HG03159 (cell line): Measurements from ENCODE around the gene GLB1L.

Source experiments
- ATAC-seq: cut with Tn5 transposase; IDR thresholded peaks from one replicate; pipeline ENCODE4 v1.9.1; 2021; ENCODE audit warnings: mild to moderate bottlenecking, moderate library complexity; ENCODE audit not compliant: unreplicated experiment

Gene GLB1L

GRCh38 chr2:219228041-219228910 is 17.0 kb downstream of the GLB1L start:
- ATAC-seq = no peak

GRCh38 chr2:219225350-219225749 is 19.9 kb downstream of the GLB1L start:
- no peak for ATAC-seq

GRCh38 chr2:219223831-219224610 is 21.2 kb downstream of the GLB1L start:
- no peak for ATAC-seq

- no peak for ATAC-seq
These were observed 23.2 kb downstream of the GLB1L start for GRCh38 chr2:219221957-219222518.

GRCh38 chr2:219220652-219221402 is 24.4 kb downstream of the GLB1L start:
- no peak for ATAC-seq

- ATAC-seq = no peak
These were observed 25.3 kb downstream of the GLB1L start for GRCh38 chr2:219219784-219220532.

- peak; percentile 76 for ATAC-seq
These were observed 26.2 kb downstream of the GLB1L start, which contains the start of gene ABCB6 for GRCh38 chr2:219218732-219219701. TSS of gene ABCB6 (minus strand) at chr2:219218958. CDS start at chr2:219218673, 285 bp downstream.

GRCh38 chr2:219218217-219218731 is 27.0 kb downstream of the GLB1L start:
- peak; percentile 29 for ATAC-seq

GRCh38 chr2:219216535-219216915 is 28.7 kb downstream of the GLB1L start:
- ATAC-seq = no peak

- ATAC-seq = no peak
These were observed 29.2 kb downstream of the GLB1L start for GRCh38 chr2:219215871-219216534.

- no peak for ATAC-seq
These were observed 30.5 kb downstream of the GLB1L start for GRCh38 chr2:219214786-219215185.

- ATAC-seq = no peak
These were observed 31.1 kb downstream of the GLB1L start for GRCh38 chr2:219214141-219214540.

GRCh38 chr2:219213486-219214071 is 31.7 kb downstream of the GLB1L start:
- no peak for ATAC-seq

- no peak for ATAC-seq
These were observed 32.2 kb downstream of the GLB1L start for GRCh38 chr2:219213026-219213415.

GRCh38 chr2:219210886-219211362 is 34.3 kb downstream of the GLB1L start:
- ATAC-seq = no peak

GRCh38 chr2:219210196-219210885 is 34.9 kb downstream of the GLB1L start:
- ATAC-seq = no peak
